ENCODE data around the gene CNTNAP2.

The CNTNAP2 gene

GRCh38 chr7:147869456-147869855 lies 1752.9 kb downstream of the CNTNAP2 start:
- TF ChIP-seq CTCF (IDR thresholded peaks at IDR 0.05): no peak
- no peak for DNase-seq (ENCODE audit: low spot score)
- Histone ChIP-seq H3K4me3 (no peak overlapping the region), H3K27ac (no peak overlapping the region)

GRCh38 chr7:147878912-147879661 lies 1762.5 kb downstream of the CNTNAP2 start:
- H3K27ac ChIP-seq: no peak overlapping the region
- DNase-seq (ENCODE audit: low spot score): no peak
- no peak for TF ChIP-seq CTCF (IDR thresholded peaks at IDR 0.05)

GRCh38 chr7:147885869-147886268 lies 1769.3 kb downstream of the CNTNAP2 start:
- no peak for TF ChIP-seq CTCF (IDR thresholded peaks at IDR 0.05)
- no peak overlapping the region for H3K4me3 ChIP-seq
- no peak for DNase-seq (ENCODE audit: low spot score)
- H3K27ac ChIP-seq: no peak overlapping the region

More at GRCh38 chr7:147878912-147879661, 1762.5 kb downstream of the CNTNAP2 start:
- H3K4me3 ChIP-seq: no peak overlapping the region

- H3K27ac ChIP-seq: no peak overlapping the region
- TF ChIP-seq CTCF (IDR thresholded peaks at IDR 0.05): no peak
- no peak for DNase-seq (ENCODE audit: low spot score)
Measured at GRCh38 chr7:147894271-147894670, 1777.7 kb downstream of the CNTNAP2 start.

GRCh38 chr7:147896121-147896520 lies 1779.5 kb downstream of the CNTNAP2 start:
- no peak for DNase-seq (ENCODE audit: low spot score)
- Histone ChIP-seq H3K4me3 (no peak overlapping the region), H3K27ac (no peak overlapping the region)
- no peak for TF ChIP-seq CTCF (IDR thresholded peaks at IDR 0.05)

More at GRCh38 chr7:147894271-147894670, 1777.7 kb downstream of the CNTNAP2 start:
- no peak overlapping the region for H3K4me3 ChIP-seq

GRCh38 chr7:147903536-147904218 lies 1787.1 kb downstream of the CNTNAP2 start:
- Histone ChIP-seq H3K4me3 (no peak overlapping the region), H3K27ac (no peak overlapping the region)
- DNase-seq (ENCODE audit: low spot score): no peak
- TF ChIP-seq CTCF (IDR thresholded peaks at IDR 0.05): no peak

- Histone ChIP-seq H3K4me3 (no peak overlapping the region), H3K27ac (no peak overlapping the region)
- no peak for DNase-seq (ENCODE audit: low spot score)
- no peak for TF ChIP-seq CTCF (IDR thresholded peaks at IDR 0.05)
Measured at GRCh38 chr7:147904219-147904576, 1787.6 kb downstream of the CNTNAP2 start.

All from coronary artery (tissue), 2 donors.